SK-N-SH (cell line): ENCODE data around the gene HSPH1. TPM values are rescaled to one million over a fixed set of nuclear protein-coding genes. Genes with fewer than 3 reads are reported as not detected.

Experiments
- CTCF ChIA-PET: fragments of 300-600, 350-600 bp; formaldehyde crosslinking; extraction: SDS; loops from one replicate; lab custom pipeline; 2021; lab: Yijun Ruan, JAX
- POLR2A ChIA-PET: fragments of 350-600 bp; sonication (Branson Sonifier 250); formaldehyde crosslinking; extraction: SDS; loops from one replicate; lab custom pipeline; 2020; ENCODE audit warnings: antibody characterized with exemption, inconsistent platforms; lab: Yijun Ruan, JAX
- DNase-seq: peaks from one replicate; pipeline ENCODE4 v3.0.0; 2012
- H2AFZ ChIP-seq: fragments of 200-600 bp; sonication (generic); 2 replicates; pipeline ENCODE4 v1.8.1; 2016; ENCODE audit warnings: antibody characterized with exemption, mild to moderate bottlenecking, low read depth
- H3F3A ChIP-seq: fragments of 200-600 bp; sonication (generic); replicated peaks from 2 replicates; pipeline ENCODE3; 2016; ENCODE audit warnings: antibody characterized with exemption, mild to moderate bottlenecking; ENCODE audit not compliant: insufficient read depth
- H3K27ac ChIP-seq, 2 experiments: fragments of 200-500 bp in 1 of 2; fragments of 200-600 bp in 1 of 2; sonication (Bioruptor generic) in 1 of 2; sonication (generic), shearing (Covaris generic) in 1 of 2; 2 replicates each; pipeline versions ENCODE4 v1.5.1 to v1.6.1; 2014 to 2016; ENCODE audit warnings: low read depth in 2 of 2, inconsistent platforms in 1 of 2, low read length in 1 of 2, mild to moderate bottlenecking in 1 of 2, mixed read lengths in 1 of 2
- H3K27me3 ChIP-seq: fragments of 200-600 bp; sonication (generic), shearing (Covaris generic); 2 replicates; pipeline ENCODE4 v1.6.1; 2016; ENCODE audit warnings: mixed run types; ENCODE audit not compliant: insufficient read depth
- H3K36me3 ChIP-seq, 2 experiments: fragments of 200-500 bp in 1 of 2; fragments of 200-600 bp in 1 of 2; sonication (Bioruptor generic) in 1 of 2; sonication (generic) in 1 of 2; replicated peaks in 1 of 2; 2 replicates each; pipeline versions ENCODE3 to v1.5.1; 2014 to 2016; ENCODE audit warnings: low read length in 1 of 2, mild to moderate bottlenecking in 1 of 2; ENCODE audit not compliant: insufficient read depth in 2 of 2, control insufficient read depth in 1 of 2
- H3K4me1 ChIP-seq, 2 experiments: fragments of 200-500 bp in 1 of 2; fragments of 200-600 bp in 1 of 2; sonication (Bioruptor generic) in 1 of 2; sonication (generic), shearing (Covaris generic) in 1 of 2; 2 replicates each; pipeline versions ENCODE4 v1.5.1 to v1.6.1; 2014 to 2016; ENCODE audit warnings: low read depth in 1 of 2, low read length in 1 of 2, mixed run types in 1 of 2; ENCODE audit not compliant: insufficient read depth in 2 of 2, control insufficient read depth in 1 of 2
- H3K4me2 ChIP-seq: fragments of 200-600 bp; sonication (generic), shearing (Covaris generic); 2 replicates; pipeline ENCODE4 v1.6.1; 2017; ENCODE audit warnings: mixed run types
- H3K4me3 ChIP-seq, 2 experiments: fragments of 200-500 bp in 1 of 2; fragments of 200-600 bp in 1 of 2; sonication (Bioruptor generic) in 1 of 2; sonication (generic), shearing (Covaris generic) in 1 of 2; 2 replicates each; pipeline versions ENCODE4 v1.5.1 to v1.8.1; 2014 to 2016; ENCODE audit warnings: low read depth in 2 of 2, inconsistent platforms in 1 of 2, low read length in 1 of 2, mild to moderate bottlenecking in 1 of 2, mixed read lengths in 1 of 2, moderate library complexity in 1 of 2
- H3K79me2 ChIP-seq: fragments of 200-600 bp; sonication (generic); 2 replicates; pipeline ENCODE4 v1.8.1; 2017; ENCODE audit warnings: mild to moderate bottlenecking; ENCODE audit not compliant: insufficient read depth
- H3K9ac ChIP-seq: fragments of 200-600 bp; sonication (generic); 2 replicates; pipeline ENCODE4 v1.6.1; 2017; ENCODE audit warnings: mixed run types
- H3K9me2 ChIP-seq: fragments of 200-600 bp; sonication (generic); 2 replicates; pipeline ENCODE4 v1.6.1; 2017; ENCODE audit warnings: mixed run types
- H3K9me3 ChIP-seq: fragments of 200-600 bp; sonication (generic); 2 replicates; pipeline ENCODE4 v1.6.1; 2017; ENCODE audit warnings: mixed run types, mild to moderate bottlenecking, moderate library complexity
- H4K20me1 ChIP-seq: fragments of 200-600 bp; sonication (generic); 2 replicates; pipeline ENCODE4 v1.6.1; 2017; ENCODE audit warnings: mild to moderate bottlenecking, mixed run types; ENCODE audit not compliant: insufficient read depth
- ELF1 ChIP-seq: IDR thresholded peaks from 2 replicates; pipeline ENCODE4 v1.4.0; 2012
- EZH2phosphoT487 ChIP-seq: fragments of 200-600 bp; sonication (generic); IDR thresholded peaks from 2 replicates; pipeline ENCODE4 v1.6.1; 2017; ENCODE audit warnings: low read depth, mixed run types, mild to moderate bottlenecking, antibody characterized with exemption, moderate library complexity, borderline replicate concordance
- FOXJ3 ChIP-seq: sonication (generic); formaldehyde crosslinking; IDR thresholded peaks from 2 replicates; pipeline ENCODE4 v1.5.1; 2020; ENCODE audit warnings: mild to moderate bottlenecking, missing genetic modification reagents
- FOXM1 ChIP-seq: IDR thresholded peaks from 2 replicates; pipeline ENCODE4 v1.4.0; 2012; ENCODE audit warnings: low read depth, mild to moderate bottlenecking
- GABPA ChIP-seq: IDR thresholded peaks from 2 replicates; pipeline ENCODE4 v1.4.0; 2012; ENCODE audit warnings: low read depth, mild to moderate bottlenecking
- GATA2 ChIP-seq: sonication (generic); formaldehyde crosslinking; IDR thresholded peaks from 2 replicates; pipeline ENCODE4 v1.5.0; 2020; ENCODE audit warnings: mild to moderate bottlenecking, missing genetic modification reagents
- JUND ChIP-seq: IDR thresholded peaks from 2 replicates; pipeline ENCODE4 v1.4.0; 2012
- MXI1 ChIP-seq: IDR thresholded peaks from 2 replicates; pipeline ENCODE4 v1.6.1; 2012; ENCODE audit warnings: mild to moderate bottlenecking, low read depth, low read length, improper control_type of control experiment
- NFIC ChIP-seq: IDR thresholded peaks from 2 replicates; pipeline ENCODE4 v1.4.0; 2012; ENCODE audit warnings: borderline replicate concordance
- NRF1 ChIP-seq: IDR thresholded peaks from 2 replicates; pipeline ENCODE4 v1.6.1; 2012; ENCODE audit warnings: low read depth, mild to moderate bottlenecking, low read length
- RAD21 ChIP-seq: IDR thresholded peaks from 2 replicates; pipeline ENCODE4 v1.6.1; 2012; ENCODE audit warnings: mild to moderate bottlenecking, low read length
- RCOR1 ChIP-seq: fragments of 150-350 bp; IDR thresholded peaks from 2 replicates; pipeline ENCODE4 v1.6.1; 2017; ENCODE audit warnings: antibody characterized with exemption, low read length
- RFX5 ChIP-seq: IDR thresholded peaks from 2 replicates; pipeline ENCODE4 v1.6.1; 2012; ENCODE audit warnings: mild to moderate bottlenecking, improper control_type of control experiment, low read length
- RXRA ChIP-seq: IDR thresholded peaks from 2 replicates; pipeline ENCODE4 v1.4.0; 2012; ENCODE audit warnings: low read depth, mild to moderate bottlenecking, borderline replicate concordance
- TAF1 ChIP-seq: IDR thresholded peaks from 2 replicates; pipeline ENCODE4 v1.6.1; 2012; ENCODE audit warnings: low read depth, mild to moderate bottlenecking, low read length, moderate library complexity, borderline replicate concordance
- TEAD4 ChIP-seq: IDR thresholded peaks from 2 replicates; pipeline ENCODE4 v1.4.0; 2012; ENCODE audit warnings: mild to moderate bottlenecking, borderline replicate concordance; ENCODE audit not compliant: insufficient read depth
- WGBS: methylation state at CpG from one replicate; pipeline ENCODE4 v1.1.6; 2017; ENCODE audit warnings: low lambda C conversion rate; 5-methylcytosine and 5-hydroxymethylcytosine counted together
- polyA plus RNA-seq, 3 experiments: library from polyadenylated mRNA; depleted of rRNA; stranded (reverse); fragments of >200 nt; gene quantifications; 2 replicates each; pipeline ENCODE4 v1.2.3, GENCODE V29; 2012
- TF ChIP-seq, protein P1 (sequence below): IDR thresholded peaks from 2 replicates; pipeline ENCODE4 v1.4.0; 2012; ENCODE audit warnings: low read depth
- TF ChIP-seq, protein P2 (sequence below): IDR thresholded peaks from 2 replicates; pipeline ENCODE4 v1.4.0; 2012; ENCODE audit warnings: low read depth, borderline replicate concordance
- TF ChIP-seq, protein P3 (sequence below): IDR thresholded peaks from 2 replicates; pipeline ENCODE4 v1.4.0; 2012; ENCODE audit warnings: low read depth, borderline replicate concordance
- TF ChIP-seq, protein P4 (sequence below): fragments of 150-350 bp; IDR thresholded peaks from 2 replicates; pipeline ENCODE4 v1.6.1; 2017; ENCODE audit warnings: antibody characterized with exemption, low read length, low read depth, borderline replicate concordance

The HSPH1 gene
- polyA plus RNA-seq, 1 of the 3 experiments (the other 2 are of a cell fraction), result 32.8 TPM

DNA sequence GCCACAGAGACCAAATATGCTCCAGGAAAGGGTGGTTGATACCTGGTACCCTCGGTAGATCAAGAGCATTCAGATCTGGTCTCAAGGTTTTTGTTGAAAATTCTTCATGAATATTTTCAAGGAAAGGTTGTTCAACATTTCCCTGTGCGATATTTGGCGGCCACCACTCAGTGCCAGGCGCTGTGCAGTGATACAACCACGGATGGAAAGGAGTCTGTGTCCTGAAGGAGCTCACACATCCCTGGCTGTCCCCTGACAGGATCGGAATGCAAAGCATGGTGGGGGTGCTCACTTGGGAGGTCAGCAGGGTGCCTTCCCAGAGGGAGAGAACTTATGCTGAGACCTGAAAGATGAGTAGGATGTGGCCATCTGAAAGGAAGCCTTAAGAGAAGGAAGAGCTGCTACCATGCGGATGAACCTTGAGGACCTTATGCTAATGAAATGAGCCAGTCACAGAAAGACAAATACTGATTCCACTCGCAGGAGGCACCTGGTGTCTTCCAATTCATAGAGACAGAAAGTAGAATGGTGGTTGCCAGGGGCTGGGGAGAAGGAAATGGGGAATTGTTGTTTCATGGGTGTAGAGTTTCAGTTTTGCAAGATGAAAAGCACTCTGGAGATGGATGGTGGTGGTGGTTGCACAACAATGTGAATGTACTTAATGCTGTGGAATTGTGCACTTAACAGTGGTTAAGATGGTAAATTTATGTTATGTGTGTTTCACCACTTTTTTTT lies 41.6 kb downstream of the HSPH1 start:
- no peaks in the 10 kb centered on the region for H3F3A ChIP-seq
- no peak for TF ChIP-seq TAF1
- no peak for TF ChIP-seq NFIC
- no peak for TF ChIP-seq FOXM1
- TF ChIP-seq GABPA, result no peak
- TF ChIP-seq RAD21, result no peak
- TF ChIP-seq MXI1, result no peak
- TF ChIP-seq NRF1, result no peak
- no peak for TF ChIP-seq GATA2 (CRISPR knock-in tag)
- TF ChIP-seq RXRA, result no peak
- TF ChIP-seq RFX5, result no peak
- TF ChIP-seq EZH2phosphoT487, result no peak
- TF ChIP-seq, protein P1, sequence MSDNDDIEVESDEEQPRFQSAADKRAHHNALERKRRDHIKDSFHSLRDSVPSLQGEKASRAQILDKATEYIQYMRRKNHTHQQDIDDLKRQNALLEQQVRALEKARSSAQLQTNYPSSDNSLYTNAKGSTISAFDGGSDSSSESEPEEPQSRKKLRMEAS, result no peak
- no peak overlapping the region for H3K27ac ChIP-seq
- peaks cover 28% of the 10 kb centered on the region for H3K27me3 ChIP-seq
- no peaks in the 10 kb centered on the region for H3K79me2 ChIP-seq
- CTCF ChIA-PET, result no interaction called here
- no peaks in the 10 kb centered on the region for H3K9me3 ChIP-seq
- H3K4me3 ChIP-seq, result no peak overlapping the region
- H3K9ac ChIP-seq, result no peak overlapping the region
- H3K4me2 ChIP-seq, result no peak overlapping the region
- H4K20me1 ChIP-seq, result no peaks in the 10 kb centered on the region
- H3K36me3 ChIP-seq, result no peaks in the 10 kb centered on the region
- H2AFZ ChIP-seq, result no peak overlapping the region
- no peak for DNase-seq
- H3K9me2 ChIP-seq, result no peaks in the 10 kb centered on the region
- 65% methylated on average over 8 of the region's 8 CpGs for WGBS
- H3K4me1 ChIP-seq, result peaks cover 0 to 3% of the 10 kb centered on the region in 2 experiments; a peak in 1 of 4 replicates
- POLR2A ChIA-PET, result no interaction called here

DNA sequence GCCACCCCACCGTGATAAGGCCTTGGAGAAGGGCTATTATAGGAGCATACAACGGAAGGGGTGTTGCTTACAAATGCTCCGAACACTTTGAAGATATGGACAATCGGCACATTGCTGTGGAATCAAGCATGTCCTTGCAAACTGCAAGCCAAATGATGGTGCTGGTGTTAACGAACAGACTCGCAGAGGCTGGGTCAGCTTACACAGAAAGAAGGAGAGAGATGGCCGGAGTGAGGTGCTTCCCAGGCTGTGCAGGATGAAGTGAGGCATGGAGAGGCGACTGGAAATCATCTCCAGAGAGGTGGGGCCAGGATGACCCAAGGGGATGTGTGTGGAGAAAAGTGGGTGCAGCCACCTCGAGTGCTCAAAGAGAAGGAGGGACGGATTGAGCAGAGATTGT lies 42.2 kb downstream of the HSPH1 start:
- TF ChIP-seq FOXJ3 (CRISPR knock-in tag), result no peak
- no peak for TF ChIP-seq MXI1
- TF ChIP-seq TEAD4, result no peak
- TF ChIP-seq RAD21, result no peak
- TF ChIP-seq, protein P2, sequence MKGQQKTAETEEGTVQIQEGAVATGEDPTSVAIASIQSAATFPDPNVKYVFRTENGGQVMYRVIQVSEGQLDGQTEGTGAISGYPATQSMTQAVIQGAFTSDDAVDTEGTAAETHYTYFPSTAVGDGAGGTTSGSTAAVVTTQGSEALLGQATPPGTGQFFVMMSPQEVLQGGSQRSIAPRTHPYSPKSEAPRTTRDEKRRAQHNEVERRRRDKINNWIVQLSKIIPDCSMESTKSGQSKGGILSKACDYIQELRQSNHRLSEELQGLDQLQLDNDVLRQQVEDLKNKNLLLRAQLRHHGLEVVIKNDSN, result no peak
- TF ChIP-seq RCOR1, result no peak
- no peak for TF ChIP-seq JUND
- TF ChIP-seq RFX5, result no peak
- TF ChIP-seq RXRA, result no peak
- no peak for TF ChIP-seq ELF1
- no peak for TF ChIP-seq GATA2 (CRISPR knock-in tag)
- TF ChIP-seq, protein P3, sequence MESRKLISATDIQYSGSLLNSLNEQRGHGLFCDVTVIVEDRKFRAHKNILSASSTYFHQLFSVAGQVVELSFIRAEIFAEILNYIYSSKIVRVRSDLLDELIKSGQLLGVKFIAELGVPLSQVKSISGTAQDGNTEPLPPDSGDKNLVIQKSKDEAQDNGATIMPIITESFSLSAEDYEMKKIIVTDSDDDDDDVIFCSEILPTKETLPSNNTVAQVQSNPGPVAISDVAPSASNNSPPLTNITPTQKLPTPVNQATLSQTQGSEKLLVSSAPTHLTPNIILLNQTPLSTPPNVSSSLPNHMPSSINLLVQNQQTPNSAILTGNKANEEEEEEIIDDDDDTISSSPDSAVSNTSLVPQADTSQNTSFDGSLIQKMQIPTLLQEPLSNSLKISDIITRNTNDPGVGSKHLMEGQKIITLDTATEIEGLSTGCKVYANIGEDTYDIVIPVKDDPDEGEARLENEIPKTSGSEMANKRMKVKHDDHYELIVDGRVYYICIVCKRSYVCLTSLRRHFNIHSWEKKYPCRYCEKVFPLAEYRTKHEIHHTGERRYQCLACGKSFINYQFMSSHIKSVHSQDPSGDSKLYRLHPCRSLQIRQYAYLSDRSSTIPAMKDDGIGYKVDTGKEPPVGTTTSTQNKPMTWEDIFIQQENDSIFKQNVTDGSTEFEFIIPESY, result no peak
- TF ChIP-seq, protein P4, sequence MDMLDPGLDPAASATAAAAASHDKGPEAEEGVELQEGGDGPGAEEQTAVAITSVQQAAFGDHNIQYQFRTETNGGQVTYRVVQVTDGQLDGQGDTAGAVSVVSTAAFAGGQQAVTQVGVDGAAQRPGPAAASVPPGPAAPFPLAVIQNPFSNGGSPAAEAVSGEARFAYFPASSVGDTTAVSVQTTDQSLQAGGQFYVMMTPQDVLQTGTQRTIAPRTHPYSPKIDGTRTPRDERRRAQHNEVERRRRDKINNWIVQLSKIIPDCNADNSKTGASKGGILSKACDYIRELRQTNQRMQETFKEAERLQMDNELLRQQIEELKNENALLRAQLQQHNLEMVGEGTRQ, result no peak
- no peak for TF ChIP-seq NRF1
- TF ChIP-seq, all 33 proteins: peak for 0

More for the DNA sequence above, 42.2 kb downstream of the HSPH1 start:
- Histone ChIP-seq H3K4me3 (no peak overlapping the region), H3K27ac (no peak overlapping the region), H3K9me2 (no peaks in the 10 kb centered on the region), H3K4me1 (peaks cover 0 to 3% of the 10 kb centered on the region in 2 experiments; a peak in 1 of 4 replicates), H3K4me2 (no peak overlapping the region), H3F3A (no peaks in the 10 kb centered on the region), H3K9me3 (no peaks in the 10 kb centered on the region), H3K9ac (no peak overlapping the region), H4K20me1 (no peaks in the 10 kb centered on the region), H3K79me2 (no peaks in the 10 kb centered on the region), H2AFZ (no peak overlapping the region), H3K36me3 (no peaks in the 10 kb centered on the region), H3K27me3 (peaks cover 34% of the 10 kb centered on the region)
- ChIA-PET POLR2A (no interaction called here), CTCF (interaction anchor here (1.1 kb wide), 1 partner anchor 17 kb away, joined by 4 read pairs; no protein-coding TSS in a partner anchor)
- WGBS, result 57% methylated on average over 10 of the region's 10 CpGs
- no peak for DNase-seq
